Endothelial cell (in vitro differentiated cells): ENCODE results near the gene C1R. TPM values are rescaled to one million over a fixed set of nuclear protein-coding genes. Genes with fewer than 3 reads are reported as not detected.
"Not testable (repeated sequence)": the region's sequence is repeated elsewhere in the genome, so short reads cannot be mapped to it uniquely, and the experiment has no call there.

Source experiments
- DNase-seq: peaks from one replicate; pipeline ENCODE4 v3.0.0; 2021; ENCODE audit warnings: low spot score
- H3K27ac Mint-ChIP-seq: one replicate; pipeline ENCODE4 v1.8.0; 2021; ENCODE audit warnings: mixed read lengths, inconsistent platforms; ENCODE audit not compliant: unreplicated experiment
- H3K27me3 Mint-ChIP-seq: one replicate; pipeline ENCODE4 v1.8.0; 2021; ENCODE audit warnings: mild to moderate bottlenecking, moderate library complexity, mixed read lengths, inconsistent platforms; ENCODE audit not compliant: unreplicated experiment
- H3K36me3 Mint-ChIP-seq: one replicate; pipeline ENCODE4 v1.8.0; 2021; ENCODE audit warnings: mild to moderate bottlenecking, low read depth, mixed read lengths, inconsistent platforms; ENCODE audit not compliant: unreplicated experiment
- H3K4me1 Mint-ChIP-seq: one replicate; pipeline ENCODE4 v1.8.0; 2021; ENCODE audit warnings: mild to moderate bottlenecking, mixed read lengths, inconsistent platforms; ENCODE audit not compliant: unreplicated experiment
- H3K4me3 Mint-ChIP-seq: one replicate; pipeline ENCODE4 v1.8.0; 2021; ENCODE audit warnings: mild to moderate bottlenecking, mixed read lengths, inconsistent platforms; ENCODE audit not compliant: unreplicated experiment
- H3K9me3 Mint-ChIP-seq: one replicate; pipeline ENCODE4 v1.8.0; 2021; ENCODE audit warnings: mixed read lengths, inconsistent platforms; ENCODE audit not compliant: unreplicated experiment
- CTCF ChIP-seq: fragments of 200-600 bp; sonication (generic); IDR thresholded peaks from one replicate; pipeline ENCODE4 v1.5.0; 2021; ENCODE audit warnings: antibody characterized with exemption; ENCODE audit not compliant: unreplicated experiment
- total RNA-seq: library from RNA; stranded (reverse); fragmentation: NEBNext Ultra II Directional; extraction: Animal tissue kit (Norgen Biotek cat#: 25700); gene quantifications from one replicate; pipeline ENCODE4 v1.2.1, GENCODE V29; 2021; ENCODE audit not compliant: unreplicated experiment

C1R gene
- total RNA-seq, 1 donor from 2014 or later, result 1.4 TPM

- Mint-ChIP-seq H3K4me1 (peaks cover 7% of the 10 kb centered on the region), H3K27me3 (no peaks in the 10 kb centered on the region), H3K36me3 (peaks cover 7% of the 10 kb centered on the region), H3K9me3 (no peaks in the 10 kb centered on the region), H3K4me3 (peak overlapping the region; percentile 92), H3K27ac (no peak overlapping the region)
- DNase-seq, result no peak
- no peak for TF ChIP-seq CTCF
These were observed 17.3 kb upstream of the C1R start for GRCh38 chr12:7109572-7109920.

GRCh38 chr12:7108796-7109571, 16.7 kb upstream of the C1R start, which contains the start of gene C1RL:
Gene C1RL, minus strand, starts transcription at chr12:7109214. Its CDS starts 34 bp downstream, at chr12:7109180.
- Mint-ChIP-seq H3K27me3 (no peaks in the 10 kb centered on the region), H3K4me1 (peaks cover 7% of the 10 kb centered on the region), H3K36me3 (peaks cover 6% of the 10 kb centered on the region), H3K27ac (peak within 1 kb of the TSS; percentile 98), H3K9me3 (no peaks in the 10 kb centered on the region), H3K4me3 (peak within 1 kb of the TSS; percentile 92)
- TF ChIP-seq CTCF, result peak; percentile 92
- peak; percentile 96 for DNase-seq

- peaks cover 14% of the 10 kb centered on the region for H3K36me3 Mint-ChIP-seq
- TF ChIP-seq CTCF, result no peak
- peak overlapping the region; percentile 95 for H3K27ac Mint-ChIP-seq
- peaks cover 11% of the 10 kb centered on the region for H3K4me1 Mint-ChIP-seq
- H3K4me3 Mint-ChIP-seq, result peak overlapping the region; percentile 92
- DNase-seq, result peak; percentile 57
- no peaks in the 10 kb centered on the region for H3K27me3 Mint-ChIP-seq
- H3K9me3 Mint-ChIP-seq, result no peaks in the 10 kb centered on the region
These were observed 16.0 kb upstream of the C1R start for GRCh38 chr12:7108003-7108795.

GRCh38 chr12:7107636-7108002, 15.4 kb upstream of the C1R start:
- Mint-ChIP-seq H3K4me1 (peaks cover 15% of the 10 kb centered on the region), H3K27ac (no peak overlapping the region), H3K27me3 (no peaks in the 10 kb centered on the region), H3K4me3 (peak overlapping the region; percentile 92), H3K36me3 (peaks cover 18% of the 10 kb centered on the region), H3K9me3 (no peaks in the 10 kb centered on the region)
- DNase-seq, result no peak
- TF ChIP-seq CTCF, result no peak

- DNase-seq, H3K27me3 Mint-ChIP-seq, H3K4me3 Mint-ChIP-seq, H3K9me3 Mint-ChIP-seq, H3K27ac Mint-ChIP-seq: not testable (repeated sequence)
- peaks cover 17% of the 10 kb centered on the region for H3K4me1 Mint-ChIP-seq
- H3K36me3 Mint-ChIP-seq, result peaks cover 23% of the 10 kb centered on the region
These were observed 14.9 kb upstream of the C1R start for GRCh38 chr12:7107181-7107580.
